ENCODE results near the gene FBXO30. TPM values are rescaled to one million over a fixed set of nuclear protein-coding genes. Genes with fewer than 3 reads are reported as not detected.
A peak's percentile ranks its signal among the peaks of the same experiment; 100 is the strongest.

The FBXO30 gene
- total and polyA plus RNA-seq, 9 of the 15 experiments (the other 6 are each of a cell fraction or from before 2014, with no cell fraction given): 3.6 to 12.8 (median 7.1) TPM

GRCh38 chr6:145814035-145814500 is 527 bp downstream of the FBXO30 start (continued):
- TF ChIP-seq ZFP91 (CRISPR knock-in tag; IDR thresholded peaks at IDR 0.05): peak; percentile 85
- TF ChIP-seq STAG1 (CRISPR knock-in tag; IDR thresholded peaks at IDR 0.05; ENCODE audit: borderline replicate concordance): no peak
- no peak for TF ChIP-seq NCOR1 (IDR thresholded peaks at IDR 0.05)
- no peak for TF ChIP-seq ZNF280A (IDR thresholded peaks at IDR 0.05; ENCODE audit: low read depth, partially characterized antibody)

- Histone ChIP-seq H3K9me1 (ENCODE audit: control insufficient read depth, insufficient read depth, low read length) (peaks cover 3% of the 10 kb centered on the region), H3K9ac (ENCODE audit: insufficient read depth in 1 of 2, low read depth in 2 of 2, low read length in 2 of 2) (peak overlapping the region; percentile 89 to 98), H3K9me3 (replicated peaks; ENCODE audit: control insufficient read depth, insufficient read depth, low read depth, low read length) (no peaks in the 10 kb centered on the region), H3K27ac (ENCODE audit: extremely low read depth, low read depth, low read length) (peak overlapping the region; percentile 95), H3K27me3 (ENCODE audit: control insufficient read depth in 2 of 2, insufficient read depth in 2 of 2, low read length in 2 of 2) (no peaks in the 10 kb centered on the region), H2AFZ (ENCODE audit: low read depth, low read length) (peak overlapping the region; percentile 90), H3K4me1 (replicated peaks in 1 of 2; ENCODE audit: control insufficient read depth in 2 of 2, insufficient read depth in 2 of 2, low read length in 2 of 2) (peaks cover 14 to 19% of the 10 kb centered on the region in 2 experiments), H3K4me2 (ENCODE audit: insufficient read depth, low read length) (peak overlapping the region; percentile 98), H3K4me3 (peak overlapping the region; percentile 66), H3K36me3 (ENCODE audit: control insufficient read depth, insufficient read depth, low read length) (peaks cover 11% of the 10 kb centered on the region), H4K20me1 (replicated peaks; ENCODE audit: control insufficient read depth, insufficient read depth, low read length) (peaks cover 11% of the 10 kb centered on the region; the same call in 1 of the 2 replicates), H3K79me2 (ENCODE audit: control insufficient read depth, insufficient read depth, low read length) (peaks cover 73% of the 10 kb centered on the region)
- DNase-seq (ENCODE audit: extremely low read depth in 1 of 4, low spot score in 3 of 4) (peak in 2 of 4 experiments; percentile 49 to 72), ATAC-seq (peak; percentile 17), FAIRE-seq (peak; percentile 64)
- CTCF ChIA-PET (ENCODE audit: low intra/inter-chr PET ratio): no interaction called here
- intact Hi-C loops (cut with micrococcal nuclease): loop anchor here (1.0 to 10.0 kb wide), 5 partner anchors 29 to 1269 kb away; partner anchors contain the start of gene SHPRH
- BruUV-seq (replicated peaks): TSS peak; percentile 45
- 0% methylated on average over 12 of the region's 12 CpGs for WGBS (ENCODE audit: insufficient coverage, low coverage, missing lambda C conversion rate)
- in situ Hi-C loops (cut with MboI): loop anchor here (5.0 kb wide), 1 partner anchor 76 kb away; the partner anchor contains the start of gene EPM2A
- POLR2A ChIA-PET: interaction anchor here (1.5 to 2.7 kb wide), 2 partner anchors 8 to 12 kb away, joined by 5 to 22 read pairs; no protein-coding TSS in a partner anchor
- TF ChIP-seq ATF6 (CRISPR knock-in tag; IDR thresholded peaks at IDR 0.05): no peak
- no peak for TF ChIP-seq ZNF77 (CRISPR knock-in tag; IDR thresholded peaks at IDR 0.05)
- no peak for TF ChIP-seq ZNF3 (CRISPR knock-in tag; IDR thresholded peaks at IDR 0.05)
- no peak for TF ChIP-seq HDAC6 (IDR thresholded peaks at IDR 0.05; ENCODE audit: low read depth, low read length)
- TF ChIP-seq RBM22 (IDR thresholded peaks at IDR 0.05; ENCODE audit: low read depth, low read length, poor library complexity, severe bottlenecking): no peak
Observed at GRCh38 chr6:145813285-145814034, 1.1 kb downstream of the FBXO30 start.

Data from K562 (cell line).